ENCODE measurements around the gene KLHL10. TPM values are rescaled to one million over a fixed set of nuclear protein-coding genes. Genes with fewer than 3 reads are reported as not detected.
"Not testable (repeated sequence)": the region's sequence is repeated elsewhere in the genome, so short reads cannot be mapped to it uniquely, and the experiment has no call there.

Gene KLHL10
- total and polyA plus RNA-seq, 4 donors: 0.11 to 0.63 (median 0.30) TPM; not detected in 1

DNA sequence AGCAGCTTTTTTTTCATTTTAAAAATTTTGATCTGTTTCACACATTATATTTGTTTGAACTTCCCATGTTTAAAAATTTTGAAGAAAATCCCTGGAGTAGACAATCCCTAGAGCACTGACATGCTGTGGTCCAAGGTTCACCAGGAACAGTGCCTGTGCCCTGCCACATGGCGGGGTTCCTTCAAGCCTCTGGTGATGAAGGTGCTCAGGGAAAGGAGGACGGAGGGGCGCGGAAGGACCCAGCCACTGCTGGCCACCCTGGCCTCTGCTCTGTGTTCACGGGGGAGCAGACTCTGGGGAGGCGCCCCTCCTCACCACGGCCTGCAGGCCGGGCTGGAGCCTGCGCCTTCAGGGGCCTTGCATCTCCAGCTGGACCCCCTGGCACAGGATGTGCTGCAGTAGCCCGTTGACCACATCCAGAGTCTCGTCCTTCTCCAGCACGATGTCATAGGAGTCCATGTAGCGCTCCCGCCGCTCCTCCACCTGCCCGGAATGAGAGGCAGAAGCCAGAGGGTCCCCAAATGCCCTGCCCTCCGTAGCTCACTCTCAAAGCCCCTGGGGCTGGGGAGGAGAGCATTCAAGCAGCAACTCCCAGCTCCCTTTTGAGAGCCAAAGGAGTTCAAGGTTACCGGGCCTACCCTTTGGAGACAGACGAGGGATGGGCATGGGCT, 12.3 kb upstream of the KLHL10 start:
- no peaks in the 10 kb centered on the region for H3K27me3 ChIP-seq (ENCODE audit: control insufficient read depth, insufficient read depth, low read length)
- H3K4me1 ChIP-seq (ENCODE audit: control insufficient read depth, insufficient read depth, low read length): no peaks in the 10 kb centered on the region
- no peak overlapping the region for H3K4me3 ChIP-seq (ENCODE audit: low read depth, low read length)
- H3K27ac ChIP-seq (ENCODE audit: low read depth, low read length): no peak overlapping the region
- no peak for DNase-seq (ENCODE audit: low read depth in 4 of 6, low spot score in 6 of 6)
- no peaks in the 10 kb centered on the region for H3K9me3 ChIP-seq (ENCODE audit: control insufficient read depth, insufficient read depth, low read length)
- peaks cover 55% of the 10 kb centered on the region for H3K36me3 ChIP-seq (ENCODE audit: control insufficient read depth, insufficient read depth, low read length)
- 91% methylated on average over 17 of the region's 19 CpGs for WGBS (ENCODE audit: insufficient coverage)

- not testable (repeated sequence) for H3K4me1 ChIP-seq (ENCODE audit: control insufficient read depth, insufficient read depth, low read length); H3K4me3 ChIP-seq (ENCODE audit: low read depth, low read length); H3K9me3 ChIP-seq (ENCODE audit: control insufficient read depth, insufficient read depth, low read length); H3K27me3 ChIP-seq (ENCODE audit: control insufficient read depth, insufficient read depth, low read length); DNase-seq (ENCODE audit: low read depth in 4 of 6, low spot score in 6 of 6); H3K27ac ChIP-seq (ENCODE audit: low read depth, low read length)
- H3K36me3 ChIP-seq (ENCODE audit: control insufficient read depth, insufficient read depth, low read length): peaks cover 64% of the 10 kb centered on the region
- 81% methylated on average over 9 of the region's 10 CpGs for WGBS (ENCODE audit: insufficient coverage)
Observed at GRCh38 chr17:41829961-41830360, 7.7 kb upstream of the KLHL10 start.

DNA sequence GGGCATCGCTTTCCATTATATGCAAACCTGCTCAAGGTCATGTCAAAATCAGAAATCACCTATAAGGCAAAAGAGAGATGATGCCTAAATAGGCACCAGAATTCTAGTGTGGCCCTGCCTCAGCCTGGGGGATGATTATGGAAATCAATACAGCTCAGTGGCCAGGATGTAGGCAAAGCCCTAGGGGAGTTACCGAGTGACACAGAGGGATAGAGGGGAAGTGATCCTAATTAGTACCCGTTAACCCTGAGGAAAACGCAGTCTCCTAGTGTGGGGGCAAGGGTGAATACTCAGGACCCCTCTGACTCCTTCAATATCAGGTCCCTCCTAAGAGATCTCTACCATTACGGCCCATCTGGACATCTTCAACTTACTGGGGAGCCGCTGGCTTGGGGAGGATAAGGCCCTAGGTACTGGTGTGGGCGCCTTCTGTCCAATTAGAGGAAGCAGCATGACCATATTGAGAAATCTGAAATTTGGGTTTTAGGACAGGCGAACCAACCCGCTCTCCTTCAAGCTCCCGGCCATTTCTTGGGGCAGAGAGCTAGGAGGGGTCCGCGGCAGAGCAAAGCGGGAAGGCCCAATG, 2.3 kb upstream of the KLHL10 start:
- 1% methylated on average over 7 of the region's 13 CpGs for WGBS (ENCODE audit: insufficient coverage)
- Histone ChIP-seq H3K4me3 (ENCODE audit: low read depth, low read length) (peak overlapping the region; percentile 80), H3K27me3 (ENCODE audit: control insufficient read depth, insufficient read depth, low read length) (no peaks in the 10 kb centered on the region), H3K27ac (ENCODE audit: low read depth, low read length) (peak overlapping the region; percentile 33), H3K9me3 (ENCODE audit: control insufficient read depth, insufficient read depth, low read length) (no peaks in the 10 kb centered on the region), H3K36me3 (ENCODE audit: control insufficient read depth, insufficient read depth, low read length) (peaks cover 26% of the 10 kb centered on the region), H3K4me1 (ENCODE audit: control insufficient read depth, insufficient read depth, low read length) (peaks cover 12% of the 10 kb centered on the region)
- no peak for DNase-seq (ENCODE audit: low read depth in 4 of 6, low spot score in 6 of 6)

DNA sequence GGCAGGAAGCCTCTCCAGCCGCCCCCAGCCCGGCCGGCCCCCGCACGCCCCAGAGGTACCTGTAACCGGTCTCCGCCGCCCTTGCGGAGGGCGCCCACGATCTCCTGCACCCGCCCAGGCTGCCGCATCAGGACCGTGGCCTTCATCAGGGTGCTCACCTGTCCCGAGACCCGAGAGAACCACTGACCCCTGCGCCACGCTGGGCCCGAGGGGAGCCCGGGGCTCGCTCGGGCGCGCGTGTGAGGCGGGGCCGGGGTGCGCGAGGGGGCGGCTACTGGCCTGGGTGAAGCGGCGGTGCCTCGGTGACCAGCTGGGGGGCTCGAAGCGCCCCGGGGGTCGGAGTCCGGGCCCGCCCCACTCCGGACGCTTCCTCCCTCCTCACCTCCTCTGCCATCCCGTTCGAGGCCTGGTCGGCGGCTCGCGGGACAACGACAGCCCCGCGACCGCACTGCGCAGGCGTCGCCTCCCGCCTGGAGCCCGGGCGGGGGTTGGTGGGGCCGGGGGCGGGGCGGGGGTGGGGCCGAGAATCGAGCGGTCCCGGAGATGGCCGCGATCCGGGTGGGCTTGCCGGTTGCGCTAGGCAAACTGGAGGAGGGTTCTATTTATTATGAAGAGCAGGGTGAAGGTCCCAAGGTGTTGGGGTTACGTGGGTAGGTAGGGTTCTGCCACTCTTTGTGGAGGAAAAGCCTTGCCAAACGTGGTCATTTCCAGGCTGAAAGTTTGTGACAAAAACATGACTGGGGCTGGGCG, 1.6 kb upstream of the KLHL10 start, which contains the start of gene NT5C3B:
TSS of gene NT5C3B (minus strand) at position 433 of the 750 bp plus-strand sequence. CDS start at position 394, 39 bp downstream.
- peak within 1 kb of the TSS; percentile 80 for H3K4me3 ChIP-seq (ENCODE audit: low read depth, low read length)
- H3K36me3 ChIP-seq (ENCODE audit: control insufficient read depth, insufficient read depth, low read length): peaks cover 19% of the 10 kb centered on the region
- DNase-seq (ENCODE audit: low read depth in 4 of 6, low spot score in 6 of 6): peak in 4 of 6 donors; percentile 48 to 89 (median 71)
- peak within 1 kb of the TSS; percentile 33 for H3K27ac ChIP-seq (ENCODE audit: low read depth, low read length)
- peaks cover 12% of the 10 kb centered on the region for H3K4me1 ChIP-seq (ENCODE audit: control insufficient read depth, insufficient read depth, low read length)
- no peaks in the 10 kb centered on the region for H3K9me3 ChIP-seq (ENCODE audit: control insufficient read depth, insufficient read depth, low read length)
- WGBS (ENCODE audit: insufficient coverage): 1% methylated on average over 54 of the region's 72 CpGs
- no peaks in the 10 kb centered on the region for H3K27me3 ChIP-seq (ENCODE audit: control insufficient read depth, insufficient read depth, low read length)

DNA sequence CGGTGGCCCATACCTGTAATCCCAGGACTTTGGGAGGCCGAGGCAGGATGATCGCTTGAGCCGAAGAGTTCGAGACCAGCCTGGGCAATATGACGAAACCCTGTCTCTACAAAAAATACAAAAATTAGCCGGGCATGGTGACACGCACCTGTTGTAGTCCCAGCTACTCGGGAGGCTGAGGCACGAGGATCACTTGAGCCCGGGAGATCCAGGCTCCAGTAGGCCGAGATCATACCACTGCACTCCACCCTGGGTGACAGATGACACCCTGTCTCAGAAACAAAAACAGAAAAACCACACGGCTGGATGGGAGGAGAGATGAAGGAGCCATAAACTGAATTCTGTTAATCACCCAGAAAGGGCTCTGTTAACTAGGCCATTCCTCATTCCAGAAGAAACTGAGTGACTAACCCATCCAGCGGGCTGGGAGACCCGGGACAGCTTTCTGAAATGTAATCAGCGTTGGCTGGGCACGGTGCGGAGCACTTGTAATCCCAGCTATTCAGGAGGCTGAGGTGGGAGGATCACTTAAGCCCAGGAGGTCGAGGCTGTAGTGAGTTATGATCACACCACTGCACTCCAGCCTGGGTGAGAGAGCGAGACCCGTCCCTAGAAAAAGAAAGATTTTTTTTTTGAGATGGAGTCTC, 952 bp upstream of the KLHL10 start:
- Histone ChIP-seq H3K4me3 (ENCODE audit: low read depth, low read length) (peak overlapping the region; percentile 80), H3K9me3 (ENCODE audit: control insufficient read depth, insufficient read depth, low read length) (no peaks in the 10 kb centered on the region), H3K27ac (ENCODE audit: low read depth, low read length) (no peak overlapping the region), H3K36me3 (ENCODE audit: control insufficient read depth, insufficient read depth, low read length) (peaks cover 12% of the 10 kb centered on the region), H3K4me1 (ENCODE audit: control insufficient read depth, insufficient read depth, low read length) (peaks cover 12% of the 10 kb centered on the region), H3K27me3 (ENCODE audit: control insufficient read depth, insufficient read depth, low read length) (no peaks in the 10 kb centered on the region)
- no peak for DNase-seq (ENCODE audit: low read depth in 4 of 6, low spot score in 6 of 6)
- WGBS (ENCODE audit: insufficient coverage): 63% methylated on average over 16 of the region's 21 CpGs

- peaks cover 12% of the 10 kb centered on the region for H3K4me1 ChIP-seq (ENCODE audit: control insufficient read depth, insufficient read depth, low read length)
- not testable (repeated sequence) for H3K36me3 ChIP-seq (ENCODE audit: control insufficient read depth, insufficient read depth, low read length); H3K27ac ChIP-seq (ENCODE audit: low read depth, low read length); H3K27me3 ChIP-seq (ENCODE audit: control insufficient read depth, insufficient read depth, low read length); H3K4me3 ChIP-seq (ENCODE audit: low read depth, low read length); DNase-seq (ENCODE audit: low read depth in 4 of 6, low spot score in 6 of 6); H3K9me3 ChIP-seq (ENCODE audit: control insufficient read depth, insufficient read depth, low read length)
- no CpG with 5 or more reads among the region's 2 CpGs for WGBS (ENCODE audit: insufficient coverage)
Observed at GRCh38 chr17:41839448-41839847, 1.8 kb downstream of the KLHL10 start.

GRCh38 chr17:41840781-41841180, 3.2 kb downstream of the KLHL10 start:
- H3K4me3 ChIP-seq (ENCODE audit: low read depth, low read length); H3K4me1 ChIP-seq (ENCODE audit: control insufficient read depth, insufficient read depth, low read length); H3K36me3 ChIP-seq (ENCODE audit: control insufficient read depth, insufficient read depth, low read length); H3K27ac ChIP-seq (ENCODE audit: low read depth, low read length); H3K27me3 ChIP-seq (ENCODE audit: control insufficient read depth, insufficient read depth, low read length); DNase-seq (ENCODE audit: low read depth in 4 of 6, low spot score in 6 of 6); H3K9me3 ChIP-seq (ENCODE audit: control insufficient read depth, insufficient read depth, low read length): not testable (repeated sequence)
- WGBS (ENCODE audit: insufficient coverage): 88% methylated on average over 5 of the region's 6 CpGs

- Histone ChIP-seq H3K9me3 (ENCODE audit: control insufficient read depth, insufficient read depth, low read length) (no peaks in the 10 kb centered on the region), H3K4me3 (ENCODE audit: low read depth, low read length) (no peak overlapping the region), H3K36me3 (ENCODE audit: control insufficient read depth, insufficient read depth, low read length) (no peaks in the 10 kb centered on the region), H3K27me3 (ENCODE audit: control insufficient read depth, insufficient read depth, low read length) (no peaks in the 10 kb centered on the region), H3K4me1 (ENCODE audit: control insufficient read depth, insufficient read depth, low read length) (no peaks in the 10 kb centered on the region), H3K27ac (ENCODE audit: low read depth, low read length) (no peak overlapping the region)
- DNase-seq (ENCODE audit: low read depth in 4 of 6, low spot score in 6 of 6): no peak
- WGBS (ENCODE audit: insufficient coverage): no CpG with 5 or more reads among the region's 6 CpGs
Observed at GRCh38 chr17:41844971-41845370, 7.3 kb downstream of the KLHL10 start.

- H3K9me3 ChIP-seq (ENCODE audit: control insufficient read depth, insufficient read depth, low read length): no peaks in the 10 kb centered on the region
- H3K36me3 ChIP-seq (ENCODE audit: control insufficient read depth, insufficient read depth, low read length): peaks cover 7% of the 10 kb centered on the region
- H3K27ac ChIP-seq (ENCODE audit: low read depth, low read length): no peak overlapping the region
- WGBS (ENCODE audit: insufficient coverage): no CpG with 5 or more reads among the region's 4 CpGs
- H3K27me3 ChIP-seq (ENCODE audit: control insufficient read depth, insufficient read depth, low read length): no peaks in the 10 kb centered on the region
- H3K4me3 ChIP-seq (ENCODE audit: low read depth, low read length): no peak overlapping the region
- DNase-seq (ENCODE audit: low read depth in 4 of 6, low spot score in 6 of 6): no peak
- H3K4me1 ChIP-seq (ENCODE audit: control insufficient read depth, insufficient read depth, low read length): no peaks in the 10 kb centered on the region
Observed at GRCh38 chr17:41848788-41849187, 11.2 kb downstream of the KLHL10 start.
